K562 (cell line): ENCODE measurements around the gene ZG16B. TPM values are rescaled to one million over a fixed set of nuclear protein-coding genes. Genes with fewer than 3 reads are reported as not detected.

Experiments
- DMBX1 ChIP-seq: fragments of 250-450 bp; sonication (Bioruptor Pico); IDR thresholded peaks from 2 replicates; pipeline ENCODE4 v1.8.0; 2022; ENCODE audit warnings: inconsistent platforms, mild to moderate bottlenecking, moderate library complexity, borderline replicate concordance
- E2F1 ChIP-seq: sonication (generic); formaldehyde crosslinking; IDR thresholded peaks from 2 replicates; pipeline ENCODE4 v1.8.1; 2023; ENCODE audit warnings: mild to moderate bottlenecking, missing genetic modification reagents, moderate library complexity
- HCFC1 ChIP-seq: IDR thresholded peaks from 2 replicates; pipeline ENCODE4 v1.6.1; 2012; ENCODE audit warnings: low read depth, low read length, improper control_type of control experiment
- HDAC2 ChIP-seq: fragments of 450-650 bp; IDR thresholded peaks from 2 replicates; pipeline ENCODE4 v1.6.1; 2016; ENCODE audit warnings: mild to moderate bottlenecking
- IRF1 ChIP-seq: sonication (generic); formaldehyde crosslinking; IDR thresholded peaks from 2 replicates; pipeline ENCODE4 v1.8.0; 2022; ENCODE audit warnings: missing genetic modification reagents, mild to moderate bottlenecking, borderline replicate concordance
- MEIS2 ChIP-seq: fragments of 450-650 bp; IDR thresholded peaks from 2 replicates; pipeline ENCODE4 v1.6.1; 2014; ENCODE audit warnings: mild to moderate bottlenecking; ENCODE audit not compliant: partially characterized antibody
- MIER1 ChIP-seq: fragments of 450-650 bp; IDR thresholded peaks from 2 replicates; pipeline ENCODE4 v1.6.1; 2016; ENCODE audit warnings: antibody characterized with exemption, mild to moderate bottlenecking, low read depth
- MTA2 ChIP-seq: fragments of 450-650 bp; IDR thresholded peaks from 2 replicates; pipeline ENCODE4 v1.6.1; 2016; ENCODE audit warnings: low read depth
- ZNF766 ChIP-seq: fragments of 200-800 bp; sonication (Bioruptor generic); conservative IDR thresholded peaks from 2 replicates; pipeline ENCODE4 v1.6.1; 2016; ENCODE audit warnings: missing genetic modification characterization, missing compliant biosample characterization
- polyA plus RNA-seq, 8 experiments: library from polyadenylated mRNA; depleted of rRNA in 4 of 8; stranded (reverse) in 5 of 8; unstranded in 3 of 8; fragments of >200 nt; fragmentation: Nextera tagmentation in 2 of 8; fragmentation: Illumina TruSeq in 1 of 8; extraction: Ambion mirVana in 2 of 8; extraction: Trizol in 1 of 8; gene quantifications; 2 replicates each; pipeline versions ENCODE4 v1.2.1 to v1.2.3, GENCODE V29; 2011 to 2014; ENCODE audit warnings: inconsistent platforms in 1 of 8, missing spikeins in 1 of 8
- total RNA-seq, 7 experiments: library from RNA; depleted of rRNA in 6 of 7; stranded (reverse); fragments of >200 nt in 6 of 7; fragmentation: Illumina TruSeq in 2 of 7; extraction: Trizol in 2 of 7; gene quantifications; 2 replicates each; pipeline versions ENCODE4 v1.2.1 to v1.2.3, GENCODE V29; 2011 to 2021; ENCODE audit warnings: low replicate concordance in 1 of 7
- TF ChIP-seq, protein P1 (sequence below), 2 experiments: fragments of 450-650 bp; formaldehyde crosslinking in 1 of 2; IDR thresholded peaks; 2 replicates each; pipeline versions ENCODE4 v1.4.0 to v1.6.1; 2014 to 2020; ENCODE audit warnings: mild to moderate bottlenecking in 2 of 2, borderline replicate concordance in 1 of 2, low read depth in 1 of 2
- TF ChIP-seq, protein P2 (sequence below), 2 experiments: fragments of 450-650 bp; IDR thresholded peaks; 2 replicates each; pipeline ENCODE4 v1.6.1; 2018; ENCODE audit warnings: mild to moderate bottlenecking in 2 of 2, low read depth in 1 of 2; ENCODE audit not compliant: partially characterized antibody in 2 of 2

Gene ZG16B
- total and polyA plus RNA-seq, 9 of the 15 experiments (the other 6 are each of a cell fraction or from before 2014, with no cell fraction given): 0.25 to 0.43 (median 0.34) TPM; not detected in 5

DNA sequence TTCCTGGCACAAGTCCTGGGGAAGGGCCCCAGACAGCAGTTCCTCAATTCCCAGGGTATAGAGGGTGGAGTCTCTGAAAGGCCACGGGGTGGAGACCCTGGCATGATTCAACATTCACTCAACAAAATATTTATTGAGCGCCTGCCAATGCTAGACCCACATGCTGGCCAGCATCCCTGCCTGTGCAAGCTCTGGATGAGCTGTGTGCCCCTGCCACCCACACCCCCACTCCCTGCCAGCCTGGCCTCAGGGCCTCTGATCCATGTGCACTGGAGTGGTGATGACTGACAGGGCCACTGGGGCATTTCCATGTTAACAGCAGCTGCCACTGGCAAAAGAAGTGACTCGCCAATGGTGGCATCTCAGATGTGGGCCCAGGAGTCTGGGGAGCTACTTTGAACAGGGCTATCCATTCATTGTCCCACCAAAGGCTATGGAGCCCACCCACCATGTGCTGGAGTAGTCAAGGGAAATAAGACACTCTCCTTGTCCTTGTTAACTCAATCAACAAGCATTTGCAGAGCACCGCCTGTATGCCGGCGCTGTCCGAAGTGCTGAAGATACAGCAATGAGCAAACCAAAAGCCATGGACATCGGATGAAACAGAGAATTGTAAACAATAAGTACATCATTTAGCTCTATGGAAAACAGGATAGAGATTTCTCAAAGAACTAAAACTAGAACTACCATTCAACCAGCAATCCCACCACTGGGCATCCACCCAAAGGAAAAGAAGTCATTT lies 30.9 kb downstream of the ZG16B start (continued):
- TF ChIP-seq E2F1 (CRISPR knock-in tag) (no peak), HDAC2 (peak; percentile 69; the same call in 1 of the 2 replicates), MIER1 (peak; percentile 99), ZNF766 (CRISPR knock-in tag) (peak; percentile 52; the same call in 1 of the 2 replicates), MTA2 (no peak), DMBX1 (peak; percentile 82), MEIS2 (peak; percentile 57), IRF1 (CRISPR knock-in tag) (peak; percentile 63; the same call in 1 of the 2 replicates), HCFC1 (0 out of 2 replicates have a peak, but pooled peaks have one; percentile 36)
- TF ChIP-seq, protein P1, sequence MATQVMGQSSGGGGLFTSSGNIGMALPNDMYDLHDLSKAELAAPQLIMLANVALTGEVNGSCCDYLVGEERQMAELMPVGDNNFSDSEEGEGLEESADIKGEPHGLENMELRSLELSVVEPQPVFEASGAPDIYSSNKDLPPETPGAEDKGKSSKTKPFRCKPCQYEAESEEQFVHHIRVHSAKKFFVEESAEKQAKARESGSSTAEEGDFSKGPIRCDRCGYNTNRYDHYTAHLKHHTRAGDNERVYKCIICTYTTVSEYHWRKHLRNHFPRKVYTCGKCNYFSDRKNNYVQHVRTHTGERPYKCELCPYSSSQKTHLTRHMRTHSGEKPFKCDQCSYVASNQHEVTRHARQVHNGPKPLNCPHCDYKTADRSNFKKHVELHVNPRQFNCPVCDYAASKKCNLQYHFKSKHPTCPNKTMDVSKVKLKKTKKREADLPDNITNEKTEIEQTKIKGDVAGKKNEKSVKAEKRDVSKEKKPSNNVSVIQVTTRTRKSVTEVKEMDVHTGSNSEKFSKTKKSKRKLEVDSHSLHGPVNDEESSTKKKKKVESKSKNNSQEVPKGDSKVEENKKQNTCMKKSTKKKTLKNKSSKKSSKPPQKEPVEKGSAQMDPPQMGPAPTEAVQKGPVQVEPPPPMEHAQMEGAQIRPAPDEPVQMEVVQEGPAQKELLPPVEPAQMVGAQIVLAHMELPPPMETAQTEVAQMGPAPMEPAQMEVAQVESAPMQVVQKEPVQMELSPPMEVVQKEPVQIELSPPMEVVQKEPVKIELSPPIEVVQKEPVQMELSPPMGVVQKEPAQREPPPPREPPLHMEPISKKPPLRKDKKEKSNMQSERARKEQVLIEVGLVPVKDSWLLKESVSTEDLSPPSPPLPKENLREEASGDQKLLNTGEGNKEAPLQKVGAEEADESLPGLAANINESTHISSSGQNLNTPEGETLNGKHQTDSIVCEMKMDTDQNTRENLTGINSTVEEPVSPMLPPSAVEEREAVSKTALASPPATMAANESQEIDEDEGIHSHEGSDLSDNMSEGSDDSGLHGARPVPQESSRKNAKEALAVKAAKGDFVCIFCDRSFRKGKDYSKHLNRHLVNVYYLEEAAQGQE (IDR thresholded peaks at IDR 0.05; ENCODE audit: borderline replicate concordance): peak; percentile 99
- TF ChIP-seq, protein P1 (CRISPR knock-in tag; IDR thresholded peaks at IDR 0.05; ENCODE audit: low read depth): peak; percentile 96
- TF ChIP-seq, protein P2, sequence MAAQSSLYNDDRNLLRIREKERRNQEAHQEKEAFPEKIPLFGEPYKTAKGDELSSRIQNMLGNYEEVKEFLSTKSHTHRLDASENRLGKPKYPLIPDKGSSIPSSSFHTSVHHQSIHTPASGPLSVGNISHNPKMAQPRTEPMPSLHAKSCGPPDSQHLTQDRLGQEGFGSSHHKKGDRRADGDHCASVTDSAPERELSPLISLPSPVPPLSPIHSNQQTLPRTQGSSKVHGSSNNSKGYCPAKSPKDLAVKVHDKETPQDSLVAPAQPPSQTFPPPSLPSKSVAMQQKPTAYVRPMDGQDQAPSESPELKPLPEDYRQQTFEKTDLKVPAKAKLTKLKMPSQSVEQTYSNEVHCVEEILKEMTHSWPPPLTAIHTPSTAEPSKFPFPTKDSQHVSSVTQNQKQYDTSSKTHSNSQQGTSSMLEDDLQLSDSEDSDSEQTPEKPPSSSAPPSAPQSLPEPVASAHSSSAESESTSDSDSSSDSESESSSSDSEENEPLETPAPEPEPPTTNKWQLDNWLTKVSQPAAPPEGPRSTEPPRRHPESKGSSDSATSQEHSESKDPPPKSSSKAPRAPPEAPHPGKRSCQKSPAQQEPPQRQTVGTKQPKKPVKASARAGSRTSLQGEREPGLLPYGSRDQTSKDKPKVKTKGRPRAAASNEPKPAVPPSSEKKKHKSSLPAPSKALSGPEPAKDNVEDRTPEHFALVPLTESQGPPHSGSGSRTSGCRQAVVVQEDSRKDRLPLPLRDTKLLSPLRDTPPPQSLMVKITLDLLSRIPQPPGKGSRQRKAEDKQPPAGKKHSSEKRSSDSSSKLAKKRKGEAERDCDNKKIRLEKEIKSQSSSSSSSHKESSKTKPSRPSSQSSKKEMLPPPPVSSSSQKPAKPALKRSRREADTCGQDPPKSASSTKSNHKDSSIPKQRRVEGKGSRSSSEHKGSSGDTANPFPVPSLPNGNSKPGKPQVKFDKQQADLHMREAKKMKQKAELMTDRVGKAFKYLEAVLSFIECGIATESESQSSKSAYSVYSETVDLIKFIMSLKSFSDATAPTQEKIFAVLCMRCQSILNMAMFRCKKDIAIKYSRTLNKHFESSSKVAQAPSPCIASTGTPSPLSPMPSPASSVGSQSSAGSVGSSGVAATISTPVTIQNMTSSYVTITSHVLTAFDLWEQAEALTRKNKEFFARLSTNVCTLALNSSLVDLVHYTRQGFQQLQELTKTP (IDR thresholded peaks at IDR 0.05; ENCODE audit: low read depth in 1 of 2, partially characterized antibody in 2 of 2): peak in 1 of 2 experiments; percentile 91
